Measurements from ENCODE around the gene AGO3.

Gene AGO3

GRCh38 chr1:36098650-36099365, 167.9 kb downstream of the AGO3 start:
- DNase-seq, result no peak

GRCh38 chr1:36099681-36100341, 168.9 kb downstream of the AGO3 start:
- peak; percentile 53 to 71 (median 55) for DNase-seq

DNA sequence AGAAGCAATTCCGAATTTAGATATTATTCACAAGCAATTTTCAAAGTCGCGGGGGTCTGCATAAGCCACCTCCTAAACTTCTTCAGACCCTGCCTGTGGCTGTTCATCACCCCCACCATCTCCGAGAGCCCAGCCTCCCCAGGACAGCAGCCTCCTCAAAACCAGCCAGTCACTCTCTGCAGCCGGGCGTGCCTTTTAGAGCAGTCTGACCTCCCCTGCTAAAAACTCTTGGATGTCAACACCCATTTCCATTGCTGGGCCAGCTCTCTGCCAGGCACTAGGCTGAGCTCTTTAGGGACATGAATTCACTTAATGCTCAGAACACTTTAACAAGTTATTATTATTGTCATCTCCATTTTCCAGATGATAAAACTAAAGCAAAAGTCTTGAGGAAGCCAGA, 169.5 kb downstream of the AGO3 start:
- no peak for DNase-seq

- no peak for DNase-seq
Measured at GRCh38 chr1:36101546-36101945, 170.6 kb downstream of the AGO3 start.

DNA sequence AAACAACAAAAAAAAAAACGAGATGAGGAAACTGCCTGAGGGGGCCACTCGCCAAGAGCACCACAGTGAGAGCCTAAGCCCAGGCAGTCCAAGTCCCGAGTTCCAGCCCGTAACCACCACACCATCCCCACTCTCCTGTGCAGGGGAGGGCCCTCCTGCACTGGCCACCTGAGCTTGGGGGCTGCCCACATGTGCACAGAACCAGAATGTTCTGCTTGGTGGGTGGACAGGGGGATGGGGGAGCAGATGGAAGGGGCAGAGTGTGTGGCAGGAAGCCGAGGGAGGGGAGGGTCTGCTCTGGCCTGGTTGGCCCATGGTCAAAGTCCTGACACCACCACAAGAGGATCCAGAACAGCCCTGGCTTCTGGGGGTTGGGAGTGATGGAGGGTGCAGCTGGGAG, 175.4 kb downstream of the AGO3 start:
- no peak for DNase-seq

- DNase-seq, result no peak
Measured at GRCh38 chr1:36107394-36107793, 176.5 kb downstream of the AGO3 start.

GRCh38 chr1:36108314-36108713, 177.4 kb downstream of the AGO3 start:
- no peak for DNase-seq

- peak in 2 of 4 experiments; percentile 14 to 24 for DNase-seq
Measured at GRCh38 chr1:36109041-36109679, 178.3 kb downstream of the AGO3 start.

- DNase-seq, result no peak
Measured at GRCh38 chr1:36111151-36111550, 180.2 kb downstream of the AGO3 start.

DNA sequence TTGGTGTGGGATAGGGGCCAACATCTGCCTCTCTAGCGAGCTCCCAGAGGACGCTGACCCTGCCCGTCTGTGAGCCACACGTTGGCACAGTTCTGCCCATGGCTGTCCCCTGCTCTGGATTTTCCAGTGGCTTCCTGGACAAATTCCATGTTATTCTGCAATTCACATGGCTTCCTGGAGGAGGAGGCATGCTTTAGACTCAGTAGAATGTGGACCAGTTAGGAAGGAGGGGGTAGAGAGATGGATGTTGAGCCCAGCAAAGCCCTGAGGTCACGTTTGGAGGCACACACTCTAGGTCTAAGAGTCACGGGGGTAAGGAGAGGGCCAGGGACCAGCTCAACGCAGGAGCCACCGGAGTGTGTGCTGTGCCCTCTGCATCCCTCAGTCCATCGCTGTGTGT, 181.9 kb downstream of the AGO3 start:
- DNase-seq, result no peak

GRCh38 chr1:36114371-36114770, 183.5 kb downstream of the AGO3 start:
- DNase-seq, result no peak

DNA sequence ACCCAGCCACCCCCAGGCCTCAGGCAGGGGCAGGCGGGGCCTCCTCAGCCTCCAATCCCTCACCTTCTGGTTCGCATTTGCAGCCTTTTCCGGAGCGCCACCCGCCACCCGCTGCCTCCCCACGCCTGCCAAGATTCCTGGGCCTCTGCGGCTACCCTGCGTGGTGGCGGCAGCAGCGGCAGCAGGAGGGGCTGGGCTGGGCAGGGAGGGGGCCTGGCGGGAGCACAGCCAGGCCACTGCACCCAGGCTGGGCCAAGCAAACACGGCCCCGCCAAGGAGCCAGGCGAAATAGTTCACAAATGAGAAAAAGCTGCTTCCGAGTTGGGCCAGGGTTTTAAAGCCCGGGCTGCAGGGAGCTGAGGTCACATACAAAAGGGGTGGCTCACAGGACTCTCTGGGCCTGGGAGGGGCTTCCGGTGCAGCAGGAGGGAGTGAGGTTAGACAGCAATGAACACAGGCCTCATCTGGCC, 184.3 kb downstream of the AGO3 start:
- DNase-seq, result no peak

DNA sequence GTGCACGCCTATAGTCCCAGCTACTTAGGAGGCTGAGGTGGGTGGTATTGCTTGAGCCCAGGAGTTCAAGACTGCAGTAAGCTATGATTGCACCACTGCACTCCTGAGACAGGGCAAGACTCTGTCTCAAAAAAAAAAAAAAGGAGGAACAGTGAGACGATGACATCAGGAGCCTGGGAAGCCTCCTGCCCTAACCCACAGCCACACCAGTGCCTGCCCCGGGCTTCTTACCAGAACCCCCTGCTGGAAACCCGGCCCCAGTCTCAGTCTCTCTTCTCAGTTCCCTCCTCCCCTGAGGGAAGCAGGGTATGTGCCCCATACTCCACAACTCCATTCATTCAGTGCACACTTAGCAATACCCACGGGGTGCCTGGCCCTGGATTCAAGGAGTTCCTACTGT, 185.0 kb downstream of the AGO3 start:
- DNase-seq, result no peak

DNA sequence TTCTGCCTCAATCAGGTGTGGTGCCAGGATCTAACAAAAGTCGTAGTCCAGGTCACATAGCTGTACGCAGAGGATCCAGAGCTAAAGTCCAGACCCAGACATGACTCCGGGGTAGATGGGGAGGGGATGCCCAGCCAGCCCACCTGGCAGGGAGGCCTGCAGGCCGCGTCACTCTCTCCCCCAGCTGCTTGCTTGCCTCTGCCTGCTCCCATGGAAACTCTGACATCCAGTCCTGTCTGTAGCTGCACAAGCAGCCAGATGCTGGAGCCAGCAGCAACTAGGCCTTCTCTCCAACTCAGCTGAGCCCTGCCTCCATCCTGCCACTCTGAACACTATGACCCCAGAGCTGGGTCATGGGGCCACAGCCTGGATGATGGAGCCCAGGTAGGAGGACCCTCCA, 186.0 kb downstream of the AGO3 start:
- DNase-seq, result no peak

- DNase-seq, result no peak
Measured at GRCh38 chr1:36118447-36119204, 187.7 kb downstream of the AGO3 start.

GRCh38 chr1:36119456-36119855, 188.6 kb downstream of the AGO3 start:
- no peak for DNase-seq

Data from activated CD4-positive, CD25-positive, alpha-beta regulatory T cell (primary cell).